ENCODE measurements around the gene RIIAD1.
"Not testable (repeated sequence)": the region's sequence is repeated elsewhere in the genome, so short reads cannot be mapped to it uniquely, and the experiment has no call there.

Gene RIIAD1

GRCh38 chr1:151720974-151721787 is at the start of gene RIIAD1:
Gene RIIAD1, plus strand, starts transcription at chr1:151721522. Its CDS starts 15 bp downstream, at chr1:151721537.
- H3K27me3 ChIP-seq (ENCODE audit: low read depth, low read length) = peaks cover 17% of the 10 kb centered on the region
- peak within 1 kb of the TSS; percentile 89 for H3K27ac ChIP-seq (ENCODE audit: low read length)
- no peaks in the 10 kb centered on the region for H3K9me3 ChIP-seq (ENCODE audit: control insufficient read depth in 1 of 2, low read length in 2 of 2)
- peaks cover 19 to 35% of the 10 kb centered on the region in 2 donors for H3K4me1 ChIP-seq (ENCODE audit: control insufficient read depth in 1 of 2, insufficient read depth in 2 of 2, low read length in 2 of 2)
- H3K36me3 ChIP-seq (ENCODE audit: control insufficient read depth in 1 of 2, insufficient read depth in 2 of 2, low read length in 2 of 2) = no peaks in the 10 kb centered on the region
- peak within 1 kb of the TSS; percentile 74 to 83 for H3K4me3 ChIP-seq (ENCODE audit: low read depth in 1 of 2, low read length in 2 of 2)

- no peaks in the 10 kb centered on the region for H3K4me1 ChIP-seq (ENCODE audit: control insufficient read depth in 1 of 2, insufficient read depth in 2 of 2, low read length in 2 of 2)
- H3K27ac ChIP-seq (ENCODE audit: low read length) = no peak overlapping the region
- no peak overlapping the region for H3K4me3 ChIP-seq (ENCODE audit: low read depth in 1 of 2, low read length in 2 of 2)
- peaks cover 3 to 28% of the 10 kb centered on the region in 2 donors for H3K36me3 ChIP-seq (ENCODE audit: control insufficient read depth in 1 of 2, insufficient read depth in 2 of 2, low read length in 2 of 2)
- H3K27me3 ChIP-seq (ENCODE audit: low read depth, low read length) = no peaks in the 10 kb centered on the region
- H3K9me3 ChIP-seq (ENCODE audit: control insufficient read depth in 1 of 2, low read length in 2 of 2) = peaks cover 0 to 5% of the 10 kb centered on the region in 2 donors
Measured at GRCh38 chr1:151673407-151673806, 47.9 kb upstream of the RIIAD1 start.

- Histone ChIP-seq H3K27ac (ENCODE audit: low read length) (peak overlapping the region; percentile 66), H3K4me3 (ENCODE audit: low read depth in 1 of 2, low read length in 2 of 2) (no peak overlapping the region), H3K36me3 (ENCODE audit: control insufficient read depth in 1 of 2, insufficient read depth in 2 of 2, low read length in 2 of 2) (peaks cover 3 to 13% of the 10 kb centered on the region in 2 donors), H3K27me3 (ENCODE audit: low read depth, low read length) (no peaks in the 10 kb centered on the region), H3K9me3 (ENCODE audit: control insufficient read depth in 1 of 2, low read length in 2 of 2) (no peaks in the 10 kb centered on the region), H3K4me1 (ENCODE audit: control insufficient read depth in 1 of 2, insufficient read depth in 2 of 2, low read length in 2 of 2) (no peaks in the 10 kb centered on the region)
Measured at GRCh38 chr1:151680391-151680790, 40.9 kb upstream of the RIIAD1 start.

GRCh38 chr1:151680826-151681225 is 40.5 kb upstream of the RIIAD1 start:
- Histone ChIP-seq H3K27ac (ENCODE audit: low read length) (peak overlapping the region; percentile 66), H3K36me3 (ENCODE audit: control insufficient read depth in 1 of 2, insufficient read depth in 2 of 2, low read length in 2 of 2) (peaks cover 3 to 16% of the 10 kb centered on the region in 2 donors), H3K4me1 (ENCODE audit: control insufficient read depth in 1 of 2, insufficient read depth in 2 of 2, low read length in 2 of 2) (no peaks in the 10 kb centered on the region)

GRCh38 chr1:151681923-151682322 is 39.4 kb upstream of the RIIAD1 start:
- no peaks in the 10 kb centered on the region for H3K27me3 ChIP-seq (ENCODE audit: low read depth, low read length)
- peaks cover 10 to 21% of the 10 kb centered on the region in 2 donors for H3K36me3 ChIP-seq (ENCODE audit: control insufficient read depth in 1 of 2, insufficient read depth in 2 of 2, low read length in 2 of 2)
- H3K4me3 ChIP-seq (ENCODE audit: low read depth in 1 of 2, low read length in 2 of 2) = no peak overlapping the region
- H3K9me3 ChIP-seq (ENCODE audit: control insufficient read depth in 1 of 2, low read length in 2 of 2) = no peaks in the 10 kb centered on the region
- H3K27ac ChIP-seq (ENCODE audit: low read length) = no peak overlapping the region
- no peaks in the 10 kb centered on the region for H3K4me1 ChIP-seq (ENCODE audit: control insufficient read depth in 1 of 2, insufficient read depth in 2 of 2, low read length in 2 of 2)

More at GRCh38 chr1:151680826-151681225, 40.5 kb upstream of the RIIAD1 start:
- no peaks in the 10 kb centered on the region for H3K27me3 ChIP-seq (ENCODE audit: low read depth, low read length)
- H3K4me3 ChIP-seq (ENCODE audit: low read depth in 1 of 2, low read length in 2 of 2) = no peak overlapping the region
- no peaks in the 10 kb centered on the region for H3K9me3 ChIP-seq (ENCODE audit: control insufficient read depth in 1 of 2, low read length in 2 of 2)

- peaks cover 11 to 21% of the 10 kb centered on the region in 2 donors for H3K36me3 ChIP-seq (ENCODE audit: control insufficient read depth in 1 of 2, insufficient read depth in 2 of 2, low read length in 2 of 2)
- not testable (repeated sequence) for H3K27me3 ChIP-seq (ENCODE audit: low read depth, low read length); H3K27ac ChIP-seq (ENCODE audit: low read length); H3K4me1 ChIP-seq (ENCODE audit: control insufficient read depth in 1 of 2, insufficient read depth in 2 of 2, low read length in 2 of 2); H3K9me3 ChIP-seq (ENCODE audit: control insufficient read depth in 1 of 2, low read length in 2 of 2); H3K4me3 ChIP-seq (ENCODE audit: low read depth in 1 of 2, low read length in 2 of 2)
Measured at GRCh38 chr1:151682901-151683300, 38.4 kb upstream of the RIIAD1 start.

GRCh38 chr1:151684128-151684527 is 37.2 kb upstream of the RIIAD1 start:
- H3K36me3 ChIP-seq (ENCODE audit: control insufficient read depth in 1 of 2, insufficient read depth in 2 of 2, low read length in 2 of 2) = peaks cover 11 to 21% of the 10 kb centered on the region in 2 donors
- no peaks in the 10 kb centered on the region for H3K4me1 ChIP-seq (ENCODE audit: control insufficient read depth in 1 of 2, insufficient read depth in 2 of 2, low read length in 2 of 2)
- H3K27ac ChIP-seq (ENCODE audit: low read length) = no peak overlapping the region
- H3K4me3 ChIP-seq (ENCODE audit: low read depth in 1 of 2, low read length in 2 of 2) = no peak overlapping the region
- no peaks in the 10 kb centered on the region for H3K27me3 ChIP-seq (ENCODE audit: low read depth, low read length)
- H3K9me3 ChIP-seq (ENCODE audit: control insufficient read depth in 1 of 2, low read length in 2 of 2) = no peaks in the 10 kb centered on the region

GRCh38 chr1:151686561-151686960 is 34.8 kb upstream of the RIIAD1 start:
- peaks cover 8 to 21% of the 10 kb centered on the region in 2 donors for H3K36me3 ChIP-seq (ENCODE audit: control insufficient read depth in 1 of 2, insufficient read depth in 2 of 2, low read length in 2 of 2)
- no peak overlapping the region for H3K4me3 ChIP-seq (ENCODE audit: low read depth in 1 of 2, low read length in 2 of 2)
- no peak overlapping the region for H3K27ac ChIP-seq (ENCODE audit: low read length)
- H3K4me1 ChIP-seq (ENCODE audit: control insufficient read depth in 1 of 2, insufficient read depth in 2 of 2, low read length in 2 of 2) = no peaks in the 10 kb centered on the region
- no peaks in the 10 kb centered on the region for H3K27me3 ChIP-seq (ENCODE audit: low read depth, low read length)
- H3K9me3 ChIP-seq (ENCODE audit: control insufficient read depth in 1 of 2, low read length in 2 of 2) = no peaks in the 10 kb centered on the region

- Histone ChIP-seq H3K4me1 (ENCODE audit: control insufficient read depth in 1 of 2, insufficient read depth in 2 of 2, low read length in 2 of 2) (no peaks in the 10 kb centered on the region), H3K4me3 (ENCODE audit: low read depth in 1 of 2, low read length in 2 of 2) (no peak overlapping the region), H3K27me3 (ENCODE audit: low read depth, low read length) (no peaks in the 10 kb centered on the region), H3K9me3 (ENCODE audit: control insufficient read depth in 1 of 2, low read length in 2 of 2) (no peaks in the 10 kb centered on the region), H3K36me3 (ENCODE audit: control insufficient read depth in 1 of 2, insufficient read depth in 2 of 2, low read length in 2 of 2) (peaks cover 23 to 40% of the 10 kb centered on the region in 2 donors), H3K27ac (ENCODE audit: low read length) (no peak overlapping the region)
Measured at GRCh38 chr1:151689494-151689893, 31.8 kb upstream of the RIIAD1 start.

- H3K36me3 ChIP-seq (ENCODE audit: control insufficient read depth in 1 of 2, insufficient read depth in 2 of 2, low read length in 2 of 2) = peaks cover 26 to 40% of the 10 kb centered on the region in 2 donors
- no peaks in the 10 kb centered on the region for H3K4me1 ChIP-seq (ENCODE audit: control insufficient read depth in 1 of 2, insufficient read depth in 2 of 2, low read length in 2 of 2)
- H3K27me3 ChIP-seq (ENCODE audit: low read depth, low read length) = no peaks in the 10 kb centered on the region
- no peaks in the 10 kb centered on the region for H3K9me3 ChIP-seq (ENCODE audit: control insufficient read depth in 1 of 2, low read length in 2 of 2)
- H3K27ac ChIP-seq (ENCODE audit: low read length) = no peak overlapping the region
- H3K4me3 ChIP-seq (ENCODE audit: low read depth in 1 of 2, low read length in 2 of 2) = no peak overlapping the region
Measured at GRCh38 chr1:151692226-151692625, 29.1 kb upstream of the RIIAD1 start.

GRCh38 chr1:151693057-151693651 is 28.2 kb upstream of the RIIAD1 start:
- peaks cover 32 to 49% of the 10 kb centered on the region in 2 donors for H3K36me3 ChIP-seq (ENCODE audit: control insufficient read depth in 1 of 2, insufficient read depth in 2 of 2, low read length in 2 of 2)
- no peaks in the 10 kb centered on the region for H3K4me1 ChIP-seq (ENCODE audit: control insufficient read depth in 1 of 2, insufficient read depth in 2 of 2, low read length in 2 of 2)
- H3K27ac ChIP-seq (ENCODE audit: low read length) = no peak overlapping the region
- no peak overlapping the region for H3K4me3 ChIP-seq (ENCODE audit: low read depth in 1 of 2, low read length in 2 of 2)
- no peaks in the 10 kb centered on the region for H3K9me3 ChIP-seq (ENCODE audit: control insufficient read depth in 1 of 2, low read length in 2 of 2)
- no peaks in the 10 kb centered on the region for H3K27me3 ChIP-seq (ENCODE audit: low read depth, low read length)
